HG03457 (cell line): ENCODE measurements around the gene SLC39A13.
A peak's percentile ranks its signal among the peaks of the same experiment; 100 is the strongest.

ENCODE experiments used
- ATAC-seq: cut with Tn5 transposase; IDR thresholded peaks from one replicate; pipeline ENCODE4 v1.9.1; 2021; ENCODE audit warnings: moderate number of reproducible peaks; ENCODE audit not compliant: unreplicated experiment

SLC39A13 gene

GRCh38 chr11:47426062-47426956, 17.9 kb downstream of the SLC39A13 start, which contains the start of gene PSMC3:
Gene PSMC3, minus strand, starts transcription at chr11:47426439. Its CDS starts 160 bp downstream, at chr11:47426279.
- ATAC-seq: peak; percentile 69

GRCh38 chr11:47430524-47430923, 22.1 kb downstream of the SLC39A13 start:
- no peak for ATAC-seq

GRCh38 chr11:47431356-47432083, 23.1 kb downstream of the SLC39A13 start:
- ATAC-seq: no peak

- no peak for ATAC-seq
These were observed 24.8 kb downstream of the SLC39A13 start for GRCh38 chr11:47433157-47433556.

GRCh38 chr11:47434011-47434786, 25.8 kb downstream of the SLC39A13 start:
- no peak for ATAC-seq

GRCh38 chr11:47435687-47436086, 27.3 kb downstream of the SLC39A13 start:
- ATAC-seq: no peak

- ATAC-seq: no peak
These were observed 28.3 kb downstream of the SLC39A13 start for GRCh38 chr11:47436726-47437125.

GRCh38 chr11:47437218-47437745, 28.9 kb downstream of the SLC39A13 start:
- no peak for ATAC-seq

- no peak for ATAC-seq
These were observed 29.5 kb downstream of the SLC39A13 start for GRCh38 chr11:47437746-47438418.

GRCh38 chr11:47438721-47439120, 30.3 kb downstream of the SLC39A13 start:
- no peak for ATAC-seq

GRCh38 chr11:47440054-47440476, 31.7 kb downstream of the SLC39A13 start:
- no peak for ATAC-seq

GRCh38 chr11:47441421-47441820, 33.0 kb downstream of the SLC39A13 start:
- ATAC-seq: no peak

GRCh38 chr11:47442514-47442913, 34.1 kb downstream of the SLC39A13 start:
- no peak for ATAC-seq

GRCh38 chr11:47443028-47443700, 34.8 kb downstream of the SLC39A13 start:
- no peak for ATAC-seq

- ATAC-seq: no peak
These were observed 35.4 kb downstream of the SLC39A13 start for GRCh38 chr11:47443817-47444216.

GRCh38 chr11:47445840-47446239, 37.5 kb downstream of the SLC39A13 start:
- no peak for ATAC-seq

- no peak for ATAC-seq
These were observed 38.4 kb downstream of the SLC39A13 start for GRCh38 chr11:47446833-47447232.

GRCh38 chr11:47447906-47448305, 39.5 kb downstream of the SLC39A13 start:
- no peak for ATAC-seq

- no peak for ATAC-seq
These were observed 40.4 kb downstream of the SLC39A13 start, which contains the start of gene RAPSN for GRCh38 chr11:47448566-47449427. Gene RAPSN, minus strand, starts transcription at chr11:47449136. Its CDS starts 172 bp downstream, at chr11:47448964.
